ENCODE results near the gene ZNF668.

Gene ZNF668

DNA sequence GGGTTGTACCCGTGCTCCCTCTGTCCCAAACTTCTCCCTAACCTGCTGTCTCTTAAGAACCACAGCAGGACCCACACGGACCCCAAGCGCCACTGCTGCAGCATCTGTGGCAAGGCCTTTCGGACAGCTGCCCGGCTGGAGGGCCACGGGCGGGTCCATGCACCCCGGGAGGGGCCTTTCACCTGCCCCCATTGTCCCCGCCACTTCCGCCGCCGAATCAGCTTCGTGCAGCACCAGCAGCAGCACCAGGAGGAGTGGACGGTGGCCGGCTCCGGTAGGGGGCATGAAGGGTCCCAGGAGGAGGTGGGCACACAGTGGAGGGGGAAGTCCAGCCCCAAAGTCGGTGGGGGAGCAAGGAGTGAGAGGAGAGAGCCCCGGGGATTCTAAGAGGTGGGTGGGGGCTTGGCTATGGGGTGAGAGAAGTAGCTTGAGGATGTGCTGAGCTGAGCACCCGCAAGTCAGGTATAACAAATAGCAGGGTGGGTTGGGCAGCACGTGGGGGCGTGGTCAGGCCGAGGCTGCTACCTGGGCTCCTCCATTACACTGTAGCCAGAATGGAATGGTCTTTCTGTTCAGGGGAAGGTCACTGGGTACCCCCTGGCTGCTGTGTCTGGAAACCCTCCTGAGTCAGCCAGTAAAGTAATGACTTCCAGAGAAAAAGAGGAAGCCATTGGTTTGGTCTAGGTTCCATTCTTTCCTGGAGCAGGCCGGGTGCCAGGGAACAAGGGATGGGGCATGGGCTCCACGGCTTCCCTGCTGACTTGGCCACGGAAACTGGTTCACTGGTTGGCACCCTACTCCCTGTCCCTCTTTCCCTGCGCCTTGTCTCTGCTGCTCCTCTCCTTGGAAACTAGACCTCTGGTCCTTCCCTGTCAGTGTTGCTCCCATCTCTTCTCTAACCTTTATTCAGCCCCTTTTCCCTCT is 7.7 kb upstream of the ZNF668 start:
- no peak for DNase-seq

DNA sequence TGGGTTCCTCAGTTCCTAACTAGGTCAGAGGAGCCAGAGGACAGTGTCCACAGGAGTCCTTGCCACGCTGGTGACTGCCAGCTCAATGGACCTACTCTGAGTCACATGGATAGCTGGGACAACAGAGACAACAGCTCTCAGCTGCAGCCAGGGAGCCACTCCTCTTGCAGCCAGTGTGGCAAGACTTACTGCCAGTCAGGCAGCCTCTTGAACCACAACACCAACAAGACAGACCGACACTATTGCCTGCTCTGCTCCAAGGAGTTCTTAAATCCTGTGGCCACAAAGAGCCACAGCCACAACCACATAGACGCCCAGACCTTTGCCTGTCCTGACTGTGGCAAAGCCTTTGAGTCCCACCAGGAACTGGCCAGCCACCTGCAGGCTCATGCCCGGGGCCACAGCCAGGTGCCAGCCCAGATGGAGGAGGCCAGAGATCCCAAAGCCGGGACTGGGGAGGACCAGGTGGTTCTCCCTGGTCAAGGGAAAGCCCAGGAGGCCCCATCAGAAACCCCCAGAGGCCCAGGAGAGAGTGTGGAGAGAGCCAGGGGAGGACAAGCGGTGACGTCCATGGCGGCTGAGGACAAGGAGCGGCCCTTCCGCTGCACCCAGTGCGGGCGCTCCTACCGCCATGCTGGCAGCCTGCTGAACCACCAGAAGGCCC is 6.8 kb upstream of the ZNF668 start:
- DNase-seq, result no peak

DNA sequence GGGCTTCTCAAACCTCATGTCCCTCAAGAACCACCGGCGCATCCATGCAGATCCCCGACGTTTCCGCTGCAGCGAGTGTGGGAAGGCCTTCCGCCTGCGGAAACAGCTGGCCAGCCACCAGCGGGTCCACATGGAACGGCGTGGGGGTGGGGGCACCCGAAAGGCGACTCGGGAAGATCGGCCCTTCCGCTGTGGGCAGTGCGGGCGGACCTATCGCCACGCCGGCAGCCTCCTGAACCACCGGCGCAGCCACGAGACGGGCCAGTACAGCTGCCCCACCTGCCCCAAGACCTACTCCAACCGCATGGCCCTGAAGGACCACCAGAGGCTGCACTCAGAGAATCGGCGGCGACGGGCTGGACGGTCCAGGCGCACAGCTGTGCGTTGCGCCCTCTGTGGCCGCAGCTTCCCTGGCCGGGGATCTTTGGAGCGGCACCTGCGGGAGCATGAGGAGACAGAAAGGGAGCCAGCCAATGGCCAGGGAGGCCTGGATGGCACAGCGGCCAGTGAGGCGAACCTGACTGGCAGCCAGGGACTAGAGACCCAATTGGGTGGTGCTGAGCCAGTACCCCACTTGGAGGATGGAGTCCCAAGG is 6.1 kb upstream of the ZNF668 start:
- no peak for DNase-seq

DNA sequence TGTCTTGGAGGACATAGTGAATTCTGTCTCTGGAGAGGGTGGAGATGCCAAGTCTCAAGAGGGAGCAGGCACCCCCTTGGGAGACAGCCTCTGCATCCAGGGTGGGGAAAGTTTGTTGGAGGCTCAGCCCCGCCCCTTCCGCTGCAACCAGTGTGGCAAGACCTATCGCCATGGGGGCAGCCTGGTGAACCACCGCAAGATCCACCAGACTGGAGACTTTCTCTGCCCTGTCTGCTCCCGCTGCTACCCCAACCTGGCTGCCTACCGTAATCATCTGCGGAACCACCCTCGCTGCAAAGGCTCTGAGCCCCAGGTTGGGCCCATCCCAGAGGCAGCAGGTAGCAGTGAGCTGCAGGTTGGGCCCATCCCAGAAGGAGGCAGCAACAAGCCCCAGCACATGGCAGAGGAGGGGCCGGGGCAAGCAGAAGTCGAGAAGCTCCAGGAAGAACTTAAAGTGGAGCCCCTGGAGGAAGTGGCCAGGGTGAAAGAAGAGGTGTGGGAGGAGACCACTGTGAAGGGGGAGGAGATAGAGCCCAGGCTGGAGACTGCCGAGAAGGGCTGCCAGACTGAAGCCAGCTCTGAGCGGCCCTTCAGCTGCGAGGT is 5.4 kb upstream of the ZNF668 start:
- no peak for DNase-seq

DNA sequence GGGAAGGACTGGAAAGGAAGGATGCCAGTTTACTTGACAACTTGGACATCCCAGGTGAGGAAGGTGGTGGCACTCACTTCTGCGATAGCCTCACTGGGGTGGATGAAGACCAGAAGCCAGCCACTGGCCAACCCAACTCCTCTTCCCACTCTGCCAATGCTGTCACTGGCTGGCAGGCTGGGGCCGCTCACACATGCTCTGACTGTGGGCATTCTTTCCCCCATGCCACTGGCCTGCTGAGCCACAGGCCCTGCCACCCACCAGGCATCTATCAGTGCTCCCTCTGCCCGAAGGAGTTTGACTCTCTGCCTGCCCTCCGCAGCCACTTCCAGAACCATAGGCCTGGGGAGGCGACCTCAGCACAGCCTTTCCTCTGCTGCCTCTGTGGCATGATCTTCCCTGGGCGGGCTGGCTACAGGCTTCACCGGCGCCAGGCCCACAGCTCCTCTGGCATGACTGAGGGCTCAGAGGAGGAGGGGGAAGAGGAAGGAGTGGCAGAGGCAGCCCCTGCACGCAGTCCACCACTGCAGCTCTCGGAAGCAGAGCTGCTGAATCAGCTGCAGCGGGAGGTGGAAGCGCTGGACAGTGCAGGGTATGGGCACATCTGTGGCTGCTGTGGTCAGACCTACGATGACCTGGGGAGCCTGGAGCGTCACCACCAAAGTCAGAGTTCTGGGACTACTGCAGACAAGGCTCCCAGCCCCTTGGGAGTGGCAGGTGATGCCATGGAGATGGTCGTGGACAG is 4.7 kb upstream of the ZNF668 start:
- DNase-seq, result no peak

DNA sequence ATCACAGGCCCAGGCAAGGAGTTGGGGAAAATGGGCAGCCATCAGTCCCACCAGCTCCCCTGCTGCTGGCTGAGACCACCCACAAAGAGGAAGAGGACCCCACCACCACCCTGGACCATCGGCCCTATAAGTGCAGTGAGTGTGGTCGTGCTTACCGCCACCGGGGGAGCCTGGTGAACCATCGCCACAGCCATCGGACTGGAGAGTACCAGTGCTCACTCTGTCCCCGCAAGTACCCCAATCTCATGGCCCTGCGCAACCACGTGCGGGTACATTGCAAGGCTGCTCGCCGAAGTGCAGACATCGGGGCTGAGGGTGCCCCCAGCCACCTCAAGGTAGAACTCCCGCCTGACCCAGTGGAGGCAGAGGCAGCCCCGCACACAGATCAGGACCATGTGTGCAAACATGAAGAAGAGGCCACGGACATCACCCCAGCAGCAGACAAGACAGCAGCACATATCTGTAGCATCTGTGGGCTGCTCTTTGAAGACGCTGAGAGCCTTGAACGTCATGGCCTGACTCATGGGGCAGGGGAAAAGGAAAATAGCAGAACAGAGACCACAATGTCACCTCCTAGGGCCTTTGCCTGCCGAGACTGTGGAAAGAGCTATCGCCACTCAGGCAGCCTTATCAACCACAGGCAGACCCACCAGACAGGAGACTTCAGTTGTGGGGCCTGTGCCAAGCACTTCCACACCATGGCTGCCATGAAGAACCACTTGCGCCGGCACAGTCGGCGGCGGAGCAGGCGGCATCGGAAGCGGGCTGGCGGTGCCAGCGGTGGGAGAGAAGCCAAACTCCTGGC is 3.8 kb upstream of the ZNF668 start:
- DNase-seq, result no peak

DNA sequence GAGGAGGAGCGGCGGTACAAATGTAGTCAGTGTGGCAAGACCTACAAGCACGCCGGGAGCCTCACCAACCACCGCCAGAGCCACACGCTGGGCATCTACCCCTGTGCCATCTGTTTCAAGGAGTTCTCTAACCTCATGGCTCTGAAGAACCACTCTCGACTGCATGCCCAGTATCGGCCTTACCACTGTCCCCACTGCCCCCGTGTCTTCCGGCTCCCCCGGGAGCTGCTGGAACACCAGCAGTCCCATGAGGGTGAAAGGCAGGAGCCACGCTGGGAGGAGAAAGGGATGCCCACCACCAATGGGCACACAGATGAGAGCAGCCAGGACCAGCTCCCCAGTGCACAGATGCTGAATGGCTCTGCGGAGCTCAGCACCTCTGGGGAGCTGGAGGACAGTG is 3.0 kb upstream of the ZNF668 start:
- DNase-seq, result no peak

DNA sequence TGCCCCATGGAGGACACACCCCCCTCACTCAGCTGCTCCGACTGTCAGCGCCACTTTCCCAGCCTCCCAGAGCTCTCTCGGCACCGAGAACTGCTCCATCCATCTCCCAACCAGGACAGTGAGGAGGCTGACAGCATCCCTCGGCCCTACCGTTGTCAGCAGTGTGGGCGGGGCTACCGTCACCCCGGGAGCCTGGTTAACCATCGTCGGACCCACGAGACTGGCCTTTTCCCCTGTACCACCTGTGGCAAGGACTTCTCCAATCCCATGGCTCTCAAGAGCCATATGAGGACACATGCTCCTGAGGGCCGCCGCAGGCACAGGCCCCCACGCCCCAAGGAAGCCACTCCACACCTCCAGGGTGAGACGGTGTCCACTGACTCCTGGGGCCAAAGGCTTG is 2.3 kb upstream of the ZNF668 start:
- DNase-seq, result no peak

DNA sequence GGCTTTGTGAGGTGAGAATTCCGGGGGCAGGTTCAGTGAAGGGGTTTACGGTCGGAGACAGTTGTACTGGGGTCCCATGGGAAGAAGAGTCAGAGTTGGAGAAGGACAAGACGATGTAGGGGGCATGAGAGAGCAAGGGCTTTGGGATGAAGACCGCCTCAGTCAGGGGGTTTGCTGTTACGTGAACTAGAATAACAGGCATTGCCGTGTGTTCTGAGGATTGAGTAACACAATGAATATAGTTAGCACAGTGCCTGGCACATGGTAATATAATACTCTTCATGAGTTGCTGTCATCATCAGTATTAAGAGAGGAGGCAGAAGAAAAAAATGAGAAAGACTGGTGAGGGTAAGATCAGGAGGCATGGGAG is 759 bp upstream of the ZNF668 start:
- DNase-seq, result no peak

DNA sequence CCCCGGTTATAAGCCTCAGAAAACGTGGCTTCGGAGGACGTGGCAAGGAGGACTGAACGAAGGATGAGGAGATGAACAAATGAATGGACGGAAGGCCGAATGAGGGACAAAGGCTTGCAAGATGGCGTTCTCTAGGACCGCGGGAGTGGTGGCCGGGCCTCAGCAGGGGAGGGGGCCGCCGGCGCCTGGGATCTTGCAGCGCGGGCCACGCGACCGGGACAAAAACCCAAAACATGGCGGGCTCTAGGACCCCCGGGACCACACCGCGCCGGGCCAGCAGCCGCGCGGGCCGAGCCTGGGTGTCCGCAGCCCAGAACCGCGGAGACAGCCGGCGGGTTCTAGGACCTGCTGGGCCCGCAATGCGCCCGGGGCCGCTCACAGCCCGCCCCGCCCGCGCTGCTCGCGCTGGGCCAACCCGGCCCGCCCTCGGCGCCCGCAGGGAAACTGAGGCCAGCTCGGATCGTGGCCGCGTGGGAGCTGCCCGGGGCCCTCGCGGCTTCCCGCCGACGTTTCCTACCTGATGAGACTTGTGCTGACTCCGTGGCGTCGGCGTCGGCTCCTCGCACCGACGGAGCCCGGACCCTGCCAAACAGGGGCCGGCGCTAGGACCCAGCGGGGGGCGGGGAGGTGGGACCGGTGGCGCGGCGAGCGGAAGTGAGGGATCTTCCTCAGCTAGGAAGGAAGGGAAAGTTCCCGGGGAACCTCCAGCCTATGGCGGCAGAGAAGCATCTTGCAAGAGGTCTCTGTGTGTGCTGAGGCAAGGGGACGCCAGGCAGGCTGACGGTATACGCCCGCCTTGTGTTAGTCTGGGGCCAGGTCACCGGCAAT is 684 bp downstream of the ZNF668 start:
- DNase-seq, result peak; percentile 83

DNA sequence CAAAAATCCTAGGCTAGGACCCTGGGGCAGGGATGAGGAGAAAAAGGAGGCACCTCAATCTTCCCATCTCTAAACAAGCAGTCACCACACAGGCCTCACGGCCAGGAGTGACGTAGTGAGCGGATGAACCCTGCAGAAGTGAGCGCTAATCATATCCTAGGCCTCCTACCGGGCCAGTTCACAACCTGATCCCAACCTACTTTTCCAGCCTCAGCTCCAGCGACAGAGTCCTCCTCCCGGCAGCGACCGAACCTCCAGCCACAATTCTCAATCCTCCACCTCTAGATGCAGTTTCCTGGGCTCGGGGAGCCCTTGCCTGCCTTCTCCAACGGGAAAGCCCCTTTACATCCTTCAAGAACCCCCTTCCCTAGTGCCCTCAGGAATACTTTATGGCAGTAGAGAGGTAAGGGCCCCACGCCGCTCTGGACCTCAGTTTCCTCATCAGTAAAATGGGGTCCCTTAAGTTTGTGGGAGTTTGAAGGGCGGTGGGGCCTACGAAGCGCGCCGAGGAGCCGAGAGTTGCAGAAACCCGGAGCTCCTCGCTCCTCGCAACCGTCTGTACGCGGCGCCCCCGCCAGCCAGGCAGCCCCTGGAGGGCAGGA is 1.4 kb downstream of the ZNF668 start:
- no peak for DNase-seq

DNA sequence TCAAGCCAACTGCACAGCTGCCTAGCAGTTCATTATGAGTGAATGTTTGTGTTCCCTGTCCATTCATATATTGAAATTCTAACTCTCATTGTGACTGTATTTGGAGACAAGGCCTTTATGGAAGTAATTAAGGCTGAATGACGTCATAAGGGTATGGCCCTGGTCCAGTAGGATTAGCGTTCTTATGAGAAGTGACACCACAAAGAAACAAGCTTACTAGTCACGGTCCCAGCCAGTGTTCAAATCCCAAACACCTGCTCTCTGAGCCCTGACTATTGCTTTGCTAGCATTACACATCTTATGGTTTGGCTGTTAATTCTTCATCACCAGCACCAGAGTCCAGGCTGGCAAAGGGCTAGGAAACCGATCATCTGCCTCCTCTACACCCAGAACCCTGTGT is 2.2 kb downstream of the ZNF668 start:
- no peak for DNase-seq

DNA sequence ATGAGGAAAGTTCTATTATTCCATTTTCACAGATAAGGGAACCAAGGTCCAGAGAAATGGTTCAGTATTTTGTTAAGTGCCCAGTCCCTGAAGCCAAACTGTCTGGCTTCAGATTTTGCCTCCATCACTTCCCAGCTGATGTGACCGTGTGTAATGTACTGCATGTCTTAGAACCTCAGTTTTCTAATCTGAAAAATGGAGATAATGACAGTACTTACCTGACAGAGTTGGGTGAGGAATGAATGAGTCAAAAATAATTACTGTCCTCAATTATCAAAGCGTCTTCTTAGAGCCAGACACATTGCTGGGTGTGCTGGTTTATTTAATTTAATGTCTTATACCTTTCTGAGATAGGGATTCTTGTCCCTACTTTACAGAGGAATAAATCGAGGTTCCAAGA is 6.7 kb downstream of the ZNF668 start:
- DNase-seq, result no peak

DNA sequence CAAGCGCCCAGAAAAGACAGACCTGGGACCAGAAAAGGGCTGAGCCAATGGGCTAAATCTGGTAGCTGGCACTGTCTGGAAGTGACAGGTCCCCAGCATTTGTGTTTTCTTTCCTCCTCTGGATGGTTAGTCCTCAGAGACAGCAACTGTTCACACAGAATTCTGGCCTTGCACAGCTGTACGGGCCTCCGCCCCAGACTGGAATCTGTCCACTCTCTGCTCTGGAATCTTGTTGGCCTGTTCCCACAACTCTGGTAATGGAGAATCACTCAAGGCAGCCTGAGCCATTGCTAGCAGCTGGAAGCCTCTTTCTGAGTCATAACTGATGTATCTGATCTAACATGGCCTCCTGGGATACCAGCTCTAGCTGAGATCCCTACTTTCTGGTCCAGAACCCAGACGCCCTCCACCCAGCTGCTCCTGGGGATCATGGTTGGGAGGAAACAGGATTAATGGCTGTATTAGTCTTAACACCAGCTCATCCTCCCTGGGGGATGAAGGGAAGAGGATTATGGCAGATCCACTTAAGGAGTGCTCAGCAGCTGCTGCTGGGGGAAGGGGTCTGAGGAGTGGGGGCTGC is 9.1 kb downstream of the ZNF668 start:
- no peak for DNase-seq

DNA sequence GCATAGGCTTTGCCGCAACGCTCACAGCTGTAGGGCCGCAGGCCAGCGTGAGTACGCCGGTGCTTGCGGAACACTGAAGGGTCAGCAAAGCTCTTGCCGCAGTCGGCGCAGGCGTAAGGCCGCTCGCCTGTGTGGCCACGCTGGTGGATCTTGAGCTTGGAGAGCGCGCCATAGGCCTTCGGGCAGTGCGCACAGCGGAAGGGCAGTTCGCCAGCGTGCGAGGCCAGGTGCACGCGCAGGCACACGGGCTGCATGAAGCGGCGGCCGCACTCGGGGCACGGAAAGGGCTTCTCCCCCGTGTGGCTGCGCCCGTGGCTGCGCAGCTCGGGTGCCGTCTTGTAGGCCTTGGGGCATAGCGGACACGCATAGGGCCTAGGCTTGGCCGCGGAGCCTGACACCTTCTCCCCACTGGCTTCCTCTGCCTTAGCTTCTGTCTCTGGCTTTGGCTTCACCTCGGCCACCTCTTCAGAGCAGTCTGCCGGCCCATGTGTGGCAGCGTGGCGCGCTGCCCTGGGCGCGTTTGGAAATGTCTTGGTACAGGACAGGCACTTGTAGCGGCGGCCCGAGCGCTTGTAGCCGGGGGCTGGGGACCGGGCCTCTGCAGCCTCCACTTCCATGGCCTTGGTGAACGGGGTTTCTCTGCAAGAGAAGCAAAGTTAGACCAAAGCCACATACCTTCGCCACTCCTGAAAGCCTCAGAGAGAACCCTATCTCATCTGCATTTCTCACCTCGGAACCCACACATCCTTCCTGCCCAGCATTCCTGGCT is 10.0 kb downstream of the ZNF668 start:
- no peak for DNase-seq

DNA sequence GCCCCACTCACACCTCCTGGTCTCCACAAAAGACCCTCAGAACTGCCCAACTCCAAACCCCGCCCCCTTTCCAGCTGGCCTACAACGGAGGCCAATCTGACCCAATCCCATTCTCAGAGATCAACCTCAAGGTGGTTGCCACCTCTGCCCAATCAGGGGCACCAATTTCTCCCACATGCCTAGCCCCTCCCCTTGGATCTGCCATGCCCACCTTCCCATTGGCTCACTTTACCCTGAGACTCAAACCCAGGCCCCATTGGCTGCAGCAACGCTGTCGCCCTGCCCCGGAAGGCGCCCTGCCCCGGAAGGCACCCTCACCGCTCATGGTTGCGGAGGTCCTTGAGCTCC is 10.6 kb downstream of the ZNF668 start:
- DNase-seq, result no peak

DNA sequence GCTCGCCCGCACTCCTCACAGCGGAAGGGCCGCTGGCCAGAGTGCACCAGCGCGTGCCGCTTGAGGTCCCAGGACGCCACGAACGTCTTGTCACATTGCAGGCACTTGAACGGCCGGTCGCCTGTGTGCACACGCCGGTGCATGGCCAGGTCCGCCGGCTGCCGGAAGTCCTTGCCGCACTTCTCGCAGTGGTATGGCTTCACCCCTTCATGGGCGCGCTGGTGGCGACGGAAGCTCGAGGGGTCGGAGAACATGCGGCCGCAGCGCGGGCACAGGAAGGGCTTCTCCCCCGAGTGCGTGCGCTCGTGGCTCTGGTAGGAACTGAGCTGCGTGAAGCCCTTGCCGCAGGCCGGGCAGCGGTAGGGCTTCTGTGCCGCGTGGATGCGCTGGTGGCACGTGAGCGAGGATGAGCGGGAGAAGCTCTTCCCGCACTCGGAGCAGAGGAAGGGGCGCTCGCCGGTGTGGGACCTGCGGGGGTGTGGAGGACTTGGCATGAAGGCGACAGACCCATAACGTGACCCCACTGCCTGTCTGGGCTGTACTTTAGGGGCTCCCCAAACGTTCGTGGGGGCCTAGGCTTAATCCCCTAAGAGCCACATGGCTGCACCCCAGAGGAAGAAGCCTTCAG is 12.1 kb downstream of the ZNF668 start:
- no peak for DNase-seq

DNA sequence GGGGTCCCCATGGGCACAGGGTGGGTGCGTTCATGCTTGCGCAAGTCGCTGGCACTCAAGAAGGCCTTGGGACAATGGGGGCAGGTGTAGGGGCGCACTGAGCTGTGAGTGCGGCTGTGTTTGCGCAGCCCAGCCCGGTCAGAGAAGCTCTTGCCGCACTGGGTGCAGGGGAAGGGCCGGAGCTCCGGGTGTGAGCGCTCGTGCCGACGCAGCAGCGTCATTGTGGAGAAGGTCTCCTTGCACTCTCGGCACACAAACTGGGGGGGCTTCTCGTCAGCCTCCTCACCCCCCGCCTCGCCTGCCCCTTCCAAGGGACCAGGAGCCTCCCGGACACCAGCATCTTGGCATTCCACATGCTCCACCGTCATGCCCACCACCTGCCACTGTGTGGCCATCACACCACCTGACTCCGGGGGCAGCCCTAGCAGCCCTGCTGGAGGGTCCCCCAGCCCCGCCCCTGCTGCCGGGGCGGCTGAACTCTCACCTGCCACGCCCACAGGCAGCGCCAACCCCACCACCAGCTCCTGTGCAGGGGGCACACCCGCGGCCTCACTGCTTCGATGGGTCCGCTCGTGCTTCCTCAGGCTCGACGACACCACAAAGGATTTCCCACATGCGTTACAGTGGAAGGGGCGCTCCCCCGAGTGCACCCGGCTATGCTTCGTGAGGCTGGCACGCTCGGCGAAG is 12.8 kb downstream of the ZNF668 start:
- DNase-seq, result no peak

DNA sequence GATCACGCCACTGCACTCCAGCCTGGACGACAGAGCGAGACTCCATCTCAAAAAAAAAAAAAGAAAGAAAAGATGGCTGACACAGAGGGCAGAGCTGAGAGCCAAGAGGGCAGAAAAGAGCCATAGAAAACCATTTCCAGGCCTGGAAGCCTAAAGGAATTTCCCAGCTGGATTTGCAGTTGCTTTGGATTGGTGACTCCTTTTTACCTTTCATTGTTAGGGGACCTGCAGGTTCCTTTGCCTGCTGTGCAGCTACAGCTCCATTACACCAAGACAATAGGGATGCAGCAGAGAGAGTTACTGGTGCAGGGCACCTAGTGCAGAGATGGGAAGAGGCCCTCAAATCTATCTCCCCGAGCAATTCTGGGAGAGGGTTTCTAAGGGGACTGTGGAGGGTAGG is 18.4 kb downstream of the ZNF668 start:
- no peak for DNase-seq

Data from NCI-H1105 (cell line).